ENCODE data around the gene CSF2RB.

Gene CSF2RB

DNA sequence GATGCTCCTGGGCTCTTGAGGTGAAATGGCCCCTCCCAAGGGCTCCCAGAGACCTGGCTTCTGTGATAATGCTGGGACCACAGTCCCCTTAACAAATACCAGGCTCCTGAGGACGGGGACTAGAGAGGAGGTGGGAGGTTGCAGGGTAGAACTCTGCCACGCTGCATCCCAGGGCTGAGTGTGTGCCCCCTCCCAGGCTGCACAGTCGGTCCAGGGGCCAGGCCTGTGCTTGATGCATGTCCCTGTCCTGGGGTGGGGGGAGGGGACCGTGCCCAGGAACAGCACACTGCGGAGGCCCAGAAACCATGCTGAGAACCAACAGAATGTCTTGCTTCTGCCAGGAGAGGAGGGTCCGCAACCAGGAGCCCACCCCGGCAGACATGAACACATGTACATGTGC is 9.3 kb downstream of the CSF2RB start:
- no peak for DNase-seq

DNA sequence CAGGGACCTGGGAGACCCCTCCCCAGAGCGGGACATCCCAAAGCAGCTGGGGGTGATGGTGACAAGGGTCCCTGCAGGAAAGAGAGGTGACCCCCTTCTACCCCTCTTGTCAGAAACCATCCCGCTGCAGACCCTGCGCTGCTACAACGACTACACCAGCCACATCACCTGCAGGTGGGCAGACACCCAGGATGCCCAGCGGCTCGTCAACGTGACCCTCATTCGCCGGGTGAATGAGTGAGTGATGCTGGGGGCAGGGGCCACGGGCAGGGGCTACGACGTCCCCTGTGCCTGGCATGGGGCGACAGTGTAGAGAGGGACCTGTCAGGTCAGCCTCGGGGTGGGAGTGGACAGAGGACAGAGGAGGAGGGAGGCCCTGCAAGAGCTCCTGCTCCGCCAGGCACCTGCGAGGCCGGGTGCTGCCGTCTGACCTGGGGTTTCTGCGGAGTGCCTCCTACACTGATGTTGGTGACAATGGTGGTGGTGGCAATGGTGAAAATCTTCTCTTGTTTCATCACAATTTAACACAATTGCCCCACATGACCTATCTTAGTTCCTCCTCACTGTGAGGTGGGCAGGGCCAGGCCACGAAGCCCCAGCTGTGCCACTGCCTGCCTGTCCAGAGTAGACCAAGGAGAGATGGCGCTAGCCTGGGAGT is 9.8 kb downstream of the CSF2RB start:
- no peak for DNase-seq

DNA sequence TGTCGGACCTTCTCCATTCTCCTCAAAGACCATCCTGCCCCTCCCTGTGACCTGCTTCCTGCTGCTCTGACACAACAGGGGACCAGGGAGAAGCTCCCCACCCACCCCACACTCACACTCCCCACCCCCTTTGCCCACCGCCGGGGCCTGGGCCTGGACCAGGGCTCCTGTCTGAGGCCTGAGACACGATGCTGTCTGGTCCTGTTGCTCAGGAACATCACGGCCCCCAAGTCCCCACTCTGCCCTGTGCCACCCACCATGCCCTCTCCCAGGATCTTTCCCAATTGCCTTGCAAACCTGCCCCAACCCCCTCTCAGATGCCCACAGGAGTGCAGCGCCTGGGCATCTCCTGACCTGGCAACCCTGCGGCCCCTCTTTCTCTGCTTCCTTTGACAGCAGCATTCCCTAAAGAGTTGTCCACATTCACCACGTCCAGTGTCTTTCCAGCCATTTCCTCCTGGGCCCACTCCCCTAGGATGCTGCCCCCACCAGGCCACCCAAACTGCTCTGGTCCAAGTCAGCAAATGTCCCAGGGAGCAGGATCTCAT is 10.8 kb downstream of the CSF2RB start:
- no peak for DNase-seq

DNA sequence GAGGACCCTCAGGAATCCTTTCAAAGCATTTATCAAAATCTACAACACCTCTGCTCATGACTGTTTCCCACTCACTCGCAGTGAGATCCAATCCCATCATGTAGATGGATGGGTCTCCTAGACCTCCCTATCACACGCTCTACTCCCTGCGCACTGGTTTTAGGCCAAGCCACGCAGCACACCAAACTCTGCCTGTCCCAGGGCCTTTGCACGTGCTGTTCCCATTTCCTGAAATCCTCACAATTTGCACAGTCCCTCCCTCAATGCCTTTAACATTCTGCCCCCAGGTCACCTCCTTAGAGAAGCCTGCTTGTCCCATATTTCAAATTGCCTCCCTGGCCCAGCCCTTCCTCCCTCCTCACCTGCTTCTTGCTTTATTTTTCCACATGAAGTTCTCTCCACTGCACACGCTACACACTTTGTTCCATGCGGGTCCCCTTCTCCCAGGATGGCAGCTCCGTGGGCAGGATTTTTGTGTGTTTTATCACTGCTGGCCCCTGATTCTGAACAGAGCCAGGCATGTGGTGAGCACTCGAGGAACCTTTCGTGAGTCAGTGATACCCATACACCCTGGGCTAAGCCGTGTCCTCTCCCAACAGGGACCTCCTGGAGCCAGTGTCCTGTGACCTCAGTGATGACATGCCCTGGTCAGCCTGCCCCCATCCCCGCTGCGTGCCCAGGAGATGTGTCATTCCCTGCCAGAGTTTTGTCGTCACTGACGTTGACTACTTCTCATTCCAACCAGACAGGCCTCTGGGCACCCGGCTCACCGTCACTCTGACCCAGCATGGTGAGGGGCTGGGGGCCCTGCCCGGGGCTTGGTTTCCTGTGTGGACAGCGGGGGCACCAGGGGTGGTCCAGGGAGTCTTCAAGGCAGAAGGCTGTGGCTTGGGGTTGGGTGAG is 12.2 kb downstream of the CSF2RB start:
- DNase-seq, result no peak

DNA sequence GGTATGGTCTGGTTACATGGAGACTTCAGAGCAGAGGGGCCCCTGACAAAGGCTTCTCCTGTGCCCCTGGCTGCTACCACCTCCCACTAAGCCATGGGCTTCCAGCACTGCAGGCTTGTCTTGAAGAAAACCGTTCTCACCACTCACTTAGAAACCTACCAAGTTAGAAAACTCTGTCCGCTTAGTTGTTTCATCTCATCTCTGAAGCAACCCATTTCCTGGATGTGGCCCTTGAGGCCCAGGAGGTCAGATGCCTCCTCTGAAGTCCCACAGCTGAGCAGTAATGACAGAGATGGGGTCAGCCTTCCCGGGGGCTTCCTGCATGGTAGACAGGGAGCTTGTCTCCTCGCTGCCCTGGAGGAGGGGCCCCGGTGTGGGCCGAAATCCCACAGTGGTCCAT is 12.9 kb downstream of the CSF2RB start:
- no peak for DNase-seq

DNA sequence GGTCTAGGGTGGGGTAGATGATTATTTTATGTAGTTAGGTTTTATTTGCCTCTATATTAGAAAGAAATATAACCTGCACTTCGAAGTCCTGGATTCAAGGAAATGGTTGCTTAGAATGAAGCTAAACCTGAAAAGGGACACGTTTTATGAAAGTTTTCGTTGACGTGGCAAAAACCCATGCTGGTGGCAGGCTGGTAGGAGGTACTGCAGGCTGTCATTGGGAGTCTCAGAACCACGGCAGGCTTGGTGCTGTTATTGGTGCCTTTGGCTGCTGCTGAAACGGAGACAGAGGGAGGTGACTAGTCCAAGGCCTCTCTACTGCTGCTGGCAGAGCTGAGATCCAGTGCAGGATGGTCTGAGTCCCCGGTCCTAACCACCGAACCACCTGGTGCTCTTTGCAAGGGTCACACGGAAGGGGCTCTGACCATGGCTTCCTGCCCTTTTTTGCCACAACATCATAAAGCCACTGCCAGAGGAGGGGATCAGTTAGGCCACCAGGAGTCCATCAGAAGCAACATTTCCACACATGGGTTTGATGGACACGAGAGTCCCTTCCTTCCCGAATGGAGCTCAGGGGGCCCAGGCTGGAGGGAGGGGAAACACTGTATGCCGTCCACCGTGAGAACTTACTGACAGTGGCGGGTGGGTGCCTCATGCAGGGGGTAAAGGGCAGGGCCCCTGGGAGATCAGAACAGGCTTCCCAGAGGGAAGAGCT is 13.4 kb downstream of the CSF2RB start:
- DNase-seq, result no peak

DNA sequence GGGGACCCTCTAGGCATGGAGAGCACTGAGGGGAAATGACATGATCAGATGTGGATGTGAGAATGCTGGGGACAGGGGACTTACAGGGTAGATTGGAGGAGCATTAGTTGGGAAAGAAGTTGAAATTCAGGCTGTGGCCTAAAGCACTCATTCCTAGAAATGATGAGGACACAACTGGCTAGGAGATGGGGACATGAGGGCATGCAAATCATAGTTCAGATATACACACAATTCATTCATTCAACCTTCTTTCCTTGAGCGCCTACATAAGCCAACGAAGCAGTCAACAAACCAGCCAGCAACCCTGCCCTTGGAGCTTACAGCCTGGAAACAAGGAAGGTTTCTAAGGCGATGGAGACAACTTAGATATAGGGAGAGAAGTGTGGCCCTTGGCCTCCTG is 14.2 kb downstream of the CSF2RB start:
- DNase-seq, result no peak

DNA sequence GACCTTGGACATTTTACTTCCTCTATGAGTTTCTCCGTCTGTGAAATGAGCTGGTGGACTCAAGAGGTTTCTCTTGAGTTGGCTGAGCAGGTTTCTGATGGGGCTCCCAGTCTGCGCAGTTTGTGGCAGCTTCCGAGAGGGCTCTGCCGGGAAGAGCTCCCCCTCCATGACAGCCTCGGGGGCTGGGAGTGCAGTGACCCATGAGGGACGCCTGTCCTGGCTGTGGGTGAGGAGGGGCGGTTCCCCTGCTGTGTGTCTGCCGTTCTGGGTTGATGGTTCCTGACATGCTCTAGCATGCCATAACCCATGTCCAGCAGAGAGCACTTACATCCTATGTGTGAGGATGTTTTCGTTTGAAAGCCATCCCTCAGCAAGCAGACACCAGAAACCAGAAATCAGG is 14.8 kb downstream of the CSF2RB start:
- DNase-seq, result no peak

DNA sequence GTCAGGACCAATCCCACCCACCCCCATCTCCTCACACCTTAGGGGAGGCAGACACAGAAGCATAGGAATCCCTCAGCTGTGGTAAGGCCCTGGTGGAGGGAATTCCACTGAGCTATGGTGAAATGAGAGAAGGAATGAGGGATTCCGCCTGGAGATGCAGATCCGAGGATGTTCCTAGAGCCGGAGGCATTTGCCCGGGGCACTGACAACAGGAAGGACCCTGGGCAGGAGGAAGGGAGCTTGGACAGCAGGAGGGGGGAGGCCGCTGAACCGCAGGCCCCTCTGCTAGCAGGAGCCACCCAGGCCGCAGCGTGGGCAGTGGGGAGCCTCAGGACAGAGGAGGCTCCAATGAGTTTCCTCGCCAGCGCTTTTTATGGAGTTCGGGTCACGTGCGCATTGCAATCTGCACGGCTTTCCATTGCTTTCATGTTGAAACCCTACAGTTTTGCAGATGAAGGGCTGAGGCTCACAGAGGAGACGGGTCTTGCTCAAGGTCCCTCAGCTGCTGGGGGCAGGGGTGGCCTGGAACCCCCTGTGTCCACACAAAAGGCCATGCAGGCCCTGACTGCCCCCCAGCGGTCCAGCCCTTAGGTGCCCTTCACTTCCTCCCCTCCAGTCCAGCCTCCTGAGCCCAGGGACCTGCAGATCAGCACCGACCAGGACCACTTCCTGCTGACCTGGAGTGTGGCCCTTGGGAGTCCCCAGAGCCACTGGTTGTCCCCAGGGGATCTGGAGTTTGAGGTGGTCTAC is 15.5 kb downstream of the CSF2RB start:
- DNase-seq, result no peak

DNA sequence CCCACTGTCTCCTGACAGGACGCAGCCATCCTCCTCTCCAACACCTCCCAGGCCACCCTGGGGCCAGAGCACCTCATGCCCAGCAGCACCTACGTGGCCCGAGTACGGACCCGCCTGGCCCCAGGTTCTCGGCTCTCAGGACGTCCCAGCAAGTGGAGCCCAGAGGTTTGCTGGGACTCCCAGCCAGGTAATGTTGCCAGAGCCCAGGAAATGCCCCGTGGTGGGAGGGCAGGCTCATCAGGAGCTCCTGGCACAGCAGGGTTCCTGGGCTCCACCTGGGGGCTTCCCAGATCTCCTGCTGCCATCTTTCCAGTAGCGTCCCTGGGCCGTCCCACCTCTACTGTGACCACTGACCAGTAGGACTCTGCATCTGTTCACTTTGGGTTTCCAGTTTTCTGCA is 16.2 kb downstream of the CSF2RB start:
- no peak for DNase-seq

DNA sequence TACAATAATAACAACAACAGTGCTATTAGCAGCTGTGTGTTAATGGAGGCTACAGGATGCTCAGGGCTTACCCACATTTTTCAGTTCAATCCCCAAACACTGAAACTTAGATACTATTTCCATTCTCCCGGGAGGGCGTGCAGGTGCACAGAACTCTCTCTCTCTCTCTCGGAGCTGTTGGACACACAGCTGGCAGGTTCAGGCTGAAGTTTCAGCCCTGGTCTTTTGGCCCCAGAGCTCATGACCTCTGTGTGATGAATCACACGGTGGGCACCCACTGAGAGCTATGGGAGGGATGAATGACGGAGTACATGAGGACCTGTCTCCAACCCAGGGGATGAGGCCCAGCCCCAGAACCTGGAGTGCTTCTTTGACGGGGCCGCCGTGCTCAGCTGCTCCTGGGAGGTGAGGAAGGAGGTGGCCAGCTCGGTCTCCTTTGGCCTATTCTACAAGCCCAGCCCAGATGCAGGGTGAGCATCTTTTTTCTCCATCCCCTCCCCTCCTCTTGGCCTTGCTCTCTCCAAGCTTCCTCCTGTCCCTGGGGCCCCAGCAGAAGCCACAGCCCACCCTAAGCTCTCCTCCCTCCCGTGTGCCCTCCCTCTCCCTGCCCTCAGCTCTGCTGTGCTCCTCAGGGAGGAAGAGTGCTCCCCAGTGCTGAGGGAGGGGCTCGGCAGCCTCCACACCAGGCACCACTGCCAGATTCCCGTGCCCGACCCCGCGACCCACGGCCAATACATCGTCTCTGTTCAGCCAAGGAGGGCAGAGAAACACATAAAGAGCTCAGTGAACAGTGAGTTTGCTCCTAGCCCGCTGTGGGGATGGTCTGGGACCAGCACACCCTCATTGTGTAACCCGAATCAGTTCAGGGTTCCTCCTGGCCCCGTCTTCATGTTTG is 16.9 kb downstream of the CSF2RB start:
- DNase-seq, result no peak

DNA sequence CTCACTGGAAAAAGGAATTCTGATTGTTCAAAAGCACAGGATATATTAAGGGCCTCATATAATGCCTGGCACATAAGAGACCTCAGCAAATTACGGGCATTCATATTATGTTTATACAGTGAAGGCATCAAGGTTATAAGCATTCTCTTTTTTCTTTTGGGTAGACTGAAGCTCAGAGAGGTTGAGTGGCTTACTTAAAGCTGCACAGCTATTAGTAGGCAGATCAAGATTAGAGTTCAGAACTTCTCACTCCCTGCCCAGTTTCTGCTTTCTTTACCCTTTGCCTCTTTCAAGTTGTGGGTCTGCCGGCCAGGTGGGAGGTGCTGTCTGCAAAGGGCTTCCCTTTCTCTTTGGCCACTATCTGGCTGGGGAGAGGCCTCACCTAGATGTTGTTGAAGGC is 18.0 kb downstream of the CSF2RB start:
- no peak for DNase-seq

DNA sequence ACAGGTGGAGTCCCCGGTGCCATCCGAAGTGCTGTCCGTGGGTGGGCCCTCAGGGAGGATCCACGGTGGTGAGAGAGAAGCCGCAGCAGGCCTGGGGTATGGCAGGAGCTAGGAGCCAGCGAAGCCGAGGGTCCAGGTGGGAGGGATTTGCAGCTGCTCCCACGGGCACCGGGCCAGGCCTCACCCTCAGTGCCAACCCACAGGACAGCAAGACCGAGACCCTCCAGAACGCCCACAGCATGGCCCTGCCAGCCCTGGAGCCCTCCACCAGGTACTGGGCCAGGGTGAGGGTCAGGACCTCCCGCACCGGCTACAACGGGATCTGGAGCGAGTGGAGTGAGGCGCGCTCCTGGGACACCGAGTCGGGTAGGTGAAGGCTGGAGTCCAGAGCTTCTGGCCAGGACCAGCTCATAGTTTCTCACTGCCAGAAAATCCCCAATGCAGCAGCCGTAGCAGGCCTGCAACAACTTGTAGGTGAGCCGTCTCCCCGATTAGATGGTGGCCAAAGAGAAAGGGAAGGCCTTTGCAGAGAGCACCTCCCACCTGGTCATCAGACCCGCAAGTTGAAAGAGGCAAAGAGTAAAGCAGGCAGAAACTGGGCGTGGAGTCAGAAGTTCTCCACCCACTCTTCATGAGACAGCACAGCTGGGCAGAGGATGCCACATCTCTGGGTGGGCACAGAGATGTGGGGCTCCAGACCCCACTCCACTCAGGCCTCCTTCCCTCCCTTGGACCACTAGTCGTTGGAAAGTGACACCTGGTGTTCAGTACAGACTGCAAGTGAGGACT is 20.4 kb downstream of the CSF2RB start:
- DNase-seq, result no peak

DNA sequence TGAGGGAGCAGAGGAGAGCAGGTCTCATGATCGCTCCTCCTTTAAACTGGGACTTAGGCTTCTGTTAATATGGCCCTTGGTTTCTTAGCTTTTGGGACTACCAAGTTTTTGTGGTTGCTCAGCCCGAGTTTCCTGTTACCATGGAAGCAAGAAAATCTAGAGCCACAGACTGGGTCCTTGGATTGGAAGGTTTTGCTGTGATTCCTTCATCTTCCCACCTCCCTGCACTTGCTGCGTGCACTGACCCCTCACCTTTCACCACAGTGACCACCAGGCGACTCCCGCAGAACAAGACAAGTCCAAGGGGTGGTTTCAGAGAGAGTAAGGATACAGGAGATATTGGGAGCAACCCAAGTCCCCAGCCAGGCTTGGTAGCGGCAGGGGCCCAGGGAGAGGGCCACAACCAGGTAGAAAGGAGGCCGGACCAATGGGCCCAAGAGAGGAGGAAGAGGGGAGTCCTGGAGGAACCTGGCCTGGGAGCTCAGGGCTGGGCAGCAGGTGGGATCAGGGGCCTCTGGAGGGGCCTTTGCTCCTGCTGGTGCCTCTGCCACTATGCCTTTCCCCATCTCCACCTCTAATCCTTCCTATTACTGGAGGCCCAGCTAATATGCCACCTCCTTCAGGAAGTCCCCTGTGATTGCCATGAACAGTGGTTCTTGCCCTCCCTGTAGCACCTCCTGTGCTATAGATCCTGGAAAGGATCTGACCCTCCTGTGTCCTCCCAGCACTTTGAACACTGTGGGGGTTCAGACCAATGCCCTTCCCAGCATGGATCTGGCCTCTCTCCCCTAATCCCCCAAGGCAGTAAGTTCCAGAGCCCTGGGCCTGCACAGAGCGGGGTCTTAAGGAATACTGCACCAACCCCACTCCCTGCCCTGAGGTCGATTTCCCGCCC is 21.2 kb downstream of the CSF2RB start:
- no peak for DNase-seq

DNA sequence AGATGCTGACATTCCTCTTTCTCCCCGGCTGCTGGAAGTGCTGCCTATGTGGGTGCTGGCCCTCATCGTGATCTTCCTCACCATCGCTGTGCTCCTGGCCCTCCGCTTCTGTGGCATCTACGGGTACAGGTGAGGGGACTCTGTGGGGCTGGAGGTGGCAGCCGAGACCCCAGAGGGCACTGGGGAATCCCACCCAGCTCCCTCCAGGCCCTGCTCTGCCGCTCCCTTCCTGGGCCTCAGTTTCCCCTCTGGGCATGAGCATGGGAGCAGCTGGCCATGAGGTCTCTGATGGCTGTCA is 21.8 kb downstream of the CSF2RB start:
- DNase-seq, result no peak

DNA sequence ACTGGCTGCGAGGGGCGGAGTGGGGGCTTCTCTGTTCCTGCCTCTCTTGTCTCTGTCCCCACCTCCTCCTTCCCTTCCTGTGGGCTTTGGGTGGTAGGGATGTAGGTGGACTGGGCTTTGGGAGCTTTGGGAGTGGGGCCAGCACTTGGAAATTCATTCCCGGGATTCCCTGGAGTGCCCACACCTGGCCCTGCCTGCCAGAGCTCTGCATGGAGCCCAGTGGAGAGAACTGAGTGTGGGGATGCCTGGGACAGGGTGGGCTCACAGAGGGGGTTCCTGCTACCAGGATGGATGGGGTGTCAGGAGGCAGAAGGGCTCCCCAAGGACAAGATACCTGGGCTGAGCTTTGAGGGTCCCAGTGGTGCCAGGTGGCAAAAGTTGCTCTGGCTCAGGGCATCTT is 22.3 kb downstream of the CSF2RB start:
- no peak for DNase-seq

DNA sequence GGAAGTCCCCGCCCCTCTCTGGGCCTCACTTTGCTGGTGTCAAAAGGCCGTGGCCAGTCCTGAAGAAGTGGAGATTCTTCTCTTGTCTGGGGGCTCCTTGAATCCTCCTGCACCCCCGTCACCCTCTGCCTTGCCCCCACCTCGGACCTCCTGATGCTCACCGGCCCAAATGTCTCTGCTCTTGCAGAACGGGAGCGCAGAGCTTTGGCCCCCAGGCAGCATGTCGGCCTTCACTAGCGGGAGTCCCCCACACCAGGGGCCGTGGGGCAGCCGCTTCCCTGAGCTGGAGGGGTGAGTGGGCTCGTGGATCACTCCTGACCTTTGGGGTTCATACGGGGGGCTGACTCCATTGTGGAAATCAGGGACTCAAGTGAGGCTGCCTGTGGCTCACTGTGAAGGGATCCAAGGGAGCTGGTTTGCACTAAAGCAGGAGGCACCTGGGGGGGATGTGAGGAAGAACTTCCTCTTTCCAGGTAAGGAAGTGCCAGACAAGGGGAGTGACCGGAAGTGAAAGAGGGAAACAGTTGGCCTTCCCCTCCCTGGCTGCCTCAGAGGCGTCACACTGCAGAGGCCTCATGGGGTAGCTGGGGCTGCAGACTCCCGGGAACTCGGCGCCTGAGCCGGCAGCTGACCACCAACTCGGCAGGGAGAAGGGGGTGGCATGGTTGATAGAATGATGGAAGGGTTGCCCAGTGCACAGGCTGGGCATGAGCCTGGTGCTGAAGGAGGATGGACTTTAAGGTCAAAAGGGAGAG is 23.1 kb downstream of the CSF2RB start:
- no peak for DNase-seq

DNA sequence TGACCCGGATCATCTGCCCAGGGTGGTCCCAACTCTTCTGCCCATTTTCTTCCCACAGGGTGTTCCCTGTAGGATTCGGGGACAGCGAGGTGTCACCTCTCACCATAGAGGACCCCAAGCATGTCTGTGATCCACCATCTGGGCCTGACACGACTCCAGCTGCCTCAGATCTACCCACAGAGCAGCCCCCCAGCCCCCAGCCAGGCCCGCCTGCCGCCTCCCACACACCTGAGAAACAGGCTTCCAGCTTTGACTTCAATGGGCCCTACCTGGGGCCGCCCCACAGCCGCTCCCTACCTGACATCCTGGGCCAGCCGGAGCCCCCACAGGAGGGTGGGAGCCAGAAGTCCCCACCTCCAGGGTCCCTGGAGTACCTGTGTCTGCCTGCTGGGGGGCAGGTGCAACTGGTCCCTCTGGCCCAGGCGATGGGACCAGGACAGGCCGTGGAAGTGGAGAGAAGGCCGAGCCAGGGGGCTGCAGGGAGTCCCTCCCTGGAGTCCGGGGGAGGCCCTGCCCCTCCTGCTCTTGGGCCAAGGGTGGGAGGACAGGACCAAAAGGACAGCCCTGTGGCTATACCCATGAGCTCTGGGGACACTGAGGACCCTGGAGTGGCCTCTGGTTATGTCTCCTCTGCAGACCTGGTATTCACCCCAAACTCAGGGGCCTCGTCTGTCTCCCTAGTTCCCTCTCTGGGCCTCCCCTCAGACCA is 24.0 kb downstream of the CSF2RB start:
- DNase-seq, result no peak

DNA sequence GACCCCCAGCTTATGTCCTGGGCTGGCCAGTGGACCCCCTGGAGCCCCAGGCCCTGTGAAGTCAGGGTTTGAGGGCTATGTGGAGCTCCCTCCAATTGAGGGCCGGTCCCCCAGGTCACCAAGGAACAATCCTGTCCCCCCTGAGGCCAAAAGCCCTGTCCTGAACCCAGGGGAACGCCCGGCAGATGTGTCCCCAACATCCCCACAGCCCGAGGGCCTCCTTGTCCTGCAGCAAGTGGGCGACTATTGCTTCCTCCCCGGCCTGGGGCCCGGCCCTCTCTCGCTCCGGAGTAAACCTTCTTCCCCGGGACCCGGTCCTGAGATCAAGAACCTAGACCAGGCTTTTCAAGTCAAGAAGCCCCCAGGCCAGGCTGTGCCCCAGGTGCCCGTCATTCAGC is 24.6 kb downstream of the CSF2RB start:
- no peak for DNase-seq
